GM03348 (cell line): ENCODE results near the gene TRAF1.

ENCODE experiments used
- DNase-seq: peaks from one replicate; pipeline ENCODE4 v3.0.0; 2012; ENCODE audit warnings: low spot score

Gene TRAF1

GRCh38 chr9:120870206-120870605, 56.4 kb downstream of the TRAF1 start:
- no peak for DNase-seq

GRCh38 chr9:120869726-120870125, 56.9 kb downstream of the TRAF1 start:
- no peak for DNase-seq

DNA sequence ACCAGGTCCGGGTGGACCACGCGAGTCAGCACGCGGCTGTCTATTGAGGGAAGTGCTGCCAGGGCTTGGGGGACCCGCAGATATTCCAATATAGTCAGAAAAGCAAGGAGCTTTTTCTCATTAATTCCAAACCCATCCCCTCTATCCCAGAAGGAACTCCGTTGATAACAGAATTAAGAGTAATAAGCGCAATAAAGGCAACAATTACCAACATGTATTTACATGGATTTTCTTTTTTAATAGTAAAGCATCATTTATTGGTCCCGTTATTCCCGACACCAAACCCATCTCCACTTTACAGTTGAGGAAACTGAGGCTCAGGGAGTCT, 57.3 kb downstream of the TRAF1 start:
- no peak for DNase-seq

DNA sequence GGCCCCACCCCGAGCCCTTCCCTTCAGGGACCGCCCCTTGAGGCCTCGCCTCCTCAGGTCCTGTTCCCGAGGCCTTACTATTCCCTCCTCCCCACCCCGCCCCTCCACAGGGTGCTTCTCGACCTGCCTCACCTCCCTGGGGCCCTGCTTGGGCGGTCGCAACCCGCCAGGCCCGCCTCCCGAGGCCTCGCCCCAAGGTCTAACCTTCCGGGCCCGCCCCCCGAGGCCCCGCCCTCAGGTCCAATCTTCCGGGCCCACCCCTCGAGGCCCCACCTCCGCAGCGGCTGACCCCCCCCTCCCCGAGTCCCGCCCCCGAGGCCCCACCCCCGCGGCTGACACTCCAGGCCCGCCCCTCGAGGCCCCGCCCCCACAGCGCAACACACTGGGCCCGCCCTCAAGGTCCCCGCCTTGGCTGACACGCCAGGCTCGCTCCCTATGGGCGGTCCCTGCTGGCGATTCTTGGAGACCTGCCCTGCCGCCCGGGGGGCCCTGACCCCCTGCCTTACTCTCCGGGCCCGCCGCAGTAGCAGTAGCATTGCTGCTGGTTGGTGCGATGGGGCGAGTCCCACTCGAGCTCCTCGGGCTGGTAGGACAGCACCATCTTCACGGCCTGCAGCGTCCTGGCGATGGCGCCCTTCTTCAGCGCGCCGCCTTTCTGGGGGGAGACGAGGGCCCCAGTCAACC, 57.8 kb downstream of the TRAF1 start:
- peak; percentile 100 for DNase-seq

GRCh38 chr9:120868339-120868675, 58.3 kb downstream of the TRAF1 start:
- no peak for DNase-seq

- no peak for DNase-seq
Observed at GRCh38 chr9:120867676-120868338, 58.8 kb downstream of the TRAF1 start.

DNA sequence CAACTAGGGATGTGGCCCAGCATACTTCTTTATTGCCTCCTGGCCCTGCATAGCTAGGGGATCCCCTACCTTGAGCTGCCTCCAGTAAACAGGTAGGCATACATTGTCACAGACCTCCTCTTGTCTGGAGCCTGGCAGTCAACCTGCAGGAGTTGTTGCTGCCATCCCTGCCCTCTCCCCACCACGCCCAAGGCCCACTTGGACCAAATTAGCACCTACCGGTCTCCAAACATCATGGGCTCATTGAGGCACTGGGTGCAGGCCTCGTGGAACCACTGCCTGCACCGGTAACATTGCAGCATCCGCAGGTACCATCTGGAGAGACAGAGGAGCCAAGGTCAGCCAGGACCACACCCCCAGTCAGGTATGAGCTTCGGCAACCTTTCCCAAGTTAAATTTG, 59.9 kb downstream of the TRAF1 start:
- no peak for DNase-seq

- DNase-seq: no peak
Observed at GRCh38 chr9:120865809-120866208, 60.8 kb downstream of the TRAF1 start.

GRCh38 chr9:120865176-120865575, 61.4 kb downstream of the TRAF1 start:
- no peak for DNase-seq

GRCh38 chr9:120864719-120865118, 61.9 kb downstream of the TRAF1 start:
- no peak for DNase-seq

DNA sequence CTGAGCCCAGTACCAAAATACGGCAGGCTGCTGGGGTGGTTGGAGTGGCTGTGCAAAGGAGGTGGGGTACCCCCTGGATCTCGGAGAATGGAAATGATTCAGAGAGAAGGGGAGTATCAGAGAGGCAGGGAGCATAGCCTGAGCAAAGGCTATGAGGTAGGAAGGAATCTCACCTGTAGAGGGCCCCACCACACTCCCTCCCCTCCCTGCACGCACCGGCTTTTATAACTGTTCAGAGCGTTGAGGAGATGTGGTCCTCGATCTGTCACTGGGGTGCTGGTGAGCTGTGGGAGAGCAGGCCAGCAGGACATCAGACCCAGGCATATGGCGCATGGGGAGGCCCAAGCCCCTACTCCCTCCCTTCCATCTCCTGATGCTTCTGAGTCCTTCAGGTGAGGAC, 62.8 kb downstream of the TRAF1 start:
- DNase-seq: no peak

- DNase-seq: no peak
Observed at GRCh38 chr9:120862452-120862851, 64.1 kb downstream of the TRAF1 start.

- DNase-seq: no peak
Observed at GRCh38 chr9:120861935-120862334, 64.7 kb downstream of the TRAF1 start.

- DNase-seq: no peak
Observed at GRCh38 chr9:120860083-120860482, 66.5 kb downstream of the TRAF1 start.

GRCh38 chr9:120859361-120859760, 67.2 kb downstream of the TRAF1 start:
- no peak for DNase-seq

GRCh38 chr9:120857902-120858301, 68.7 kb downstream of the TRAF1 start:
- DNase-seq: no peak

GRCh38 chr9:120857481-120857880, 69.1 kb downstream of the TRAF1 start:
- DNase-seq: no peak

DNA sequence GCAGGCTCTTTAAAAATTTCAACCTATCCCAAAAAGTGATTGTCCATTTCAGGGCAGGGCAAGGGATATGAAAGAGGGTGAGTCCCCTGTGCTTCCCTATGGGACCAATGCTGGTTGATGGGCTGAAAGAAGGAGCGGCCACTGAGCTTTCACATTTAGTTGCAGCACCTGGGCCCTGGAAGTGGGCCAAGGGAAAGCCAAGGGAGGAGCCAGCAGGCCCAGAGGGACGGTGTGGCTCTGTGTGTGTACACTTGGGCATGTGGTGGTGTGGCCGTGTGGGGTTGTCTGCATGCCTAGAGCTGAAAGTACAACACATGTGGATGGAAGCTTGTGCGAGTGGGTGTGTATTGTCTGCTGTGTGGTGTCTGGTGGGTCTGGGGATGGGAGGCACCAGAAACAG, 69.9 kb downstream of the TRAF1 start:
- DNase-seq: no peak

GRCh38 chr9:120855827-120856670, 70.5 kb downstream of the TRAF1 start:
- no peak for DNase-seq

- DNase-seq: no peak
Observed at GRCh38 chr9:120854596-120855327, 71.8 kb downstream of the TRAF1 start.

GRCh38 chr9:120853198-120853597, 73.4 kb downstream of the TRAF1 start:
- no peak for DNase-seq
